ENCODE data around the gene GAPVD1. TPM values are rescaled to one million over a fixed set of nuclear protein-coding genes. Genes with fewer than 3 reads are reported as not detected.
A peak's percentile ranks its signal among the peaks of the same experiment; 100 is the strongest.

Gene GAPVD1
- total and polyA plus RNA-seq, 2 of the 8 experiments (the other 6 are each of a cell fraction or from before 2014, with no cell fraction given) = 5.5 to 40.5 TPM

GRCh38 chr9:125416517-125416916 lies 154.9 kb downstream of the GAPVD1 start:
- POLR2A ChIA-PET (ENCODE audit: partially characterized antibody) = no interaction called here
- no peak for FAIRE-seq
- H3K79me2 ChIP-seq (ENCODE audit: control insufficient read depth in 1 of 2, insufficient read depth in 2 of 2, low read length in 2 of 2) = no peaks in the 10 kb centered on the region

More at GRCh38 chr9:125416517-125416916, 154.9 kb downstream of the GAPVD1 start:
- Histone ChIP-seq H2BK120ac (replicated peaks; ENCODE audit: low read depth, low read length) (no peak overlapping the region), H2BK20ac (ENCODE audit: low read length) (no peak overlapping the region), H2AFZ (ENCODE audit: low read length) (no peak overlapping the region), H3K18ac (ENCODE audit: extremely low read depth, low read length) (no peak overlapping the region), H3K4me2 (ENCODE audit: insufficient read depth in 1 of 2, low read depth in 2 of 2, low read length in 2 of 2) (no peak overlapping the region), H2AK5ac (ENCODE audit: low read depth, low read length) (no peak overlapping the region), H4K91ac (replicated peaks; ENCODE audit: insufficient read length, low read length) (no peak overlapping the region), H3K56ac (replicated peaks; ENCODE audit: insufficient read length, low read depth, low read length) (no peak overlapping the region), H4K5ac (ENCODE audit: insufficient read length, low read depth, low read length) (no peak overlapping the region), H2BK5ac (ENCODE audit: low read depth, low read length) (no peak overlapping the region), H4K20me1 (replicated peaks in 1 of 2; ENCODE audit: control insufficient read depth in 1 of 2, insufficient read depth in 2 of 2, low read length in 2 of 2) (peaks cover 0 to 2% of the 10 kb centered on the region in 2 experiments), H3K4ac (replicated peaks; ENCODE audit: insufficient read length, low read depth, low read length) (no peak overlapping the region), H3K23me2 (ENCODE audit: low read depth, low read length) (no peaks in the 10 kb centered on the region), H3K27ac (ENCODE audit: low read depth, low read length) (no peak overlapping the region), H2BK12ac (ENCODE audit: low read depth, low read length) (no peak overlapping the region), H3K9ac (replicated peaks in 1 of 4; ENCODE audit: extremely low read depth in 1 of 4, low read depth in 3 of 4, low read length in 3 of 4) (no peak overlapping the region), H3K14ac (ENCODE audit: insufficient read length) (no peak overlapping the region), H3K27me3 (replicated peaks in 1 of 4; ENCODE audit: control insufficient read depth in 3 of 4, extremely low read depth in 1 of 4, insufficient read depth in 3 of 4, low read length in 3 of 4) (no peaks in the 10 kb centered on the region), H3K36me3 (ENCODE audit: control insufficient read depth in 2 of 4, insufficient read depth in 4 of 4, low read length in 3 of 4) (no peaks in the 10 kb centered on the region), H2BK15ac (ENCODE audit: low read length) (no peak overlapping the region), H3K79me1 (ENCODE audit: low read depth, low read length) (no peaks in the 10 kb centered on the region), H3K23ac (ENCODE audit: insufficient read length) (no peak overlapping the region), H3K4me3 (ENCODE audit: extremely low read depth in 1 of 4, insufficient read depth in 2 of 4, low read depth in 3 of 4, low read length in 4 of 4) (no peak overlapping the region), H3K9me3 (ENCODE audit: insufficient read depth in 2 of 2, low read depth in 1 of 2, low read length in 1 of 2) (no peaks in the 10 kb centered on the region), H4K8ac (ENCODE audit: extremely low read depth, insufficient read depth, low read length) (peak overlapping the region; percentile 35; the same call in 1 of the 2 replicates), H3K4me1 (replicated peaks in 1 of 4; ENCODE audit: control insufficient read depth in 3 of 4, insufficient read depth in 4 of 4, low read length in 3 of 4) (no peaks in the 10 kb centered on the region)
- CTCF ChIA-PET (ENCODE audit: partially characterized antibody) = interaction anchor here (0.5 to 2.3 kb wide), 3 partner anchors 9 to 307 kb away, joined by 3 to 6 read pairs (median 3); no protein-coding TSS in a partner anchor
- WGBS, 2 experiments (ENCODE audit: extremely low coverage in 1 of 2, insufficient coverage in 1 of 2, insufficient read length in 1 of 2, insufficient replicate concordance in 2 of 2, low coverage in 1 of 2, low lambda C conversion rate in 2 of 2, missing lambda C conversion rate in 1 of 2) = 92% methylated on average over 8 of the region's 8 CpGs; no CpG with 5 or more reads in 1 of the 2 experiments
- DNase-seq (ENCODE audit: low read depth in 1 of 2, low spot score in 2 of 2) = no peak
- no peak for TF ChIP-seq TAF7 (optimal IDR thresholded peaks at IDR 0.05; ENCODE audit: borderline replicate concordance, low read depth, low read length)
- no peak for TF ChIP-seq EGR1 (IDR thresholded peaks at IDR 0.05; ENCODE audit: borderline replicate concordance, low read depth, low read length)
- no peak for TF ChIP-seq JUN (IDR thresholded peaks at IDR 0.05; ENCODE audit: low read depth, low read length)
- no peak for TF ChIP-seq KDM1A (IDR thresholded peaks at IDR 0.05; ENCODE audit: borderline replicate concordance, low read length)
- TF ChIP-seq POU5F1 (IDR thresholded peaks at IDR 0.05; ENCODE audit: low read depth, low read length) = no peak
- no peak for TF ChIP-seq KDM4A (IDR thresholded peaks at IDR 0.05; ENCODE audit: low read depth, low read length, severe bottlenecking)
- no peak for TF ChIP-seq SRF (IDR thresholded peaks at IDR 0.05; ENCODE audit: low read depth, low read length)
- TF ChIP-seq SP2 (IDR thresholded peaks at IDR 0.05; ENCODE audit: low read length) = no peak
- TF ChIP-seq TEAD4 (IDR thresholded peaks at IDR 0.05; ENCODE audit: low read depth, low read length) = no peak
- no peak for TF ChIP-seq FOSL1 (IDR thresholded peaks at IDR 0.05; ENCODE audit: insufficient read depth, low read depth, low read length)
- no peak for TF ChIP-seq KDM5A (IDR thresholded peaks at IDR 0.05; ENCODE audit: low read length)
- TF ChIP-seq ZNF274 (IDR thresholded peaks at IDR 0.05; ENCODE audit: borderline replicate concordance, extremely low read depth, low read length) = no peak
- no peak for TF ChIP-seq RFX5 (IDR thresholded peaks at IDR 0.05; ENCODE audit: borderline replicate concordance, low read depth, low read length)
- TF ChIP-seq RBBP5 (IDR thresholded peaks at IDR 0.05; ENCODE audit: borderline replicate concordance, low read depth, low read length) = no peak
- TF ChIP-seq SP1 (IDR thresholded peaks at IDR 0.05; ENCODE audit: low read depth, low read length) = no peak
- TF ChIP-seq SIX5 (IDR thresholded peaks at IDR 0.05; ENCODE audit: low read depth, low read length) = no peak
